Adrenal gland (tissue), 12 donors: ENCODE data around the gene FOSL2. TPM values are rescaled to one million over a fixed set of nuclear protein-coding genes. Genes with fewer than 3 reads are reported as not detected.

Experiments
- DNase-seq, 7 donors: peaks; one replicate each; pipeline ENCODE4 v3.0.0-alpha.2; 2019 to 2020
- H3K27ac ChIP-seq, 5 donors: fragments of 200-600 bp; sonication (generic) in 4 of 5; 1 replicate in 3 of 5; 2 replicates in 2 of 5; pipeline versions ENCODE4 v1.5.1 to v1.8.0; 2016 to 2020; ENCODE audit warnings: mild to moderate bottlenecking in 1 of 5
- H3K27me3 ChIP-seq: fragments of 200-600 bp; 2 replicates; pipeline ENCODE4 v1.8.0; 2021
- H3K36me3 ChIP-seq, 2 donors: fragments of 200-600 bp; replicated peaks in 1 of 2; 1 replicate in 1 of 2; 2 replicates in 1 of 2; pipeline versions ENCODE4 v1.5.1 to v1.8.0; 2018 to 2022
- H3K4me1 ChIP-seq, 2 donors: fragments of 200-600 bp; replicated peaks in 1 of 2; 1 replicate in 1 of 2; 2 replicates in 1 of 2; pipeline versions ENCODE4 v1.5.1 to v1.8.0; 2018 to 2021
- H3K4me3 ChIP-seq, 4 donors: fragments of 200-600 bp; sonication (generic) in 3 of 4; one replicate each; pipeline ENCODE4 v1.5.1; 2016 to 2018
- H3K9me3 ChIP-seq, 3 donors: fragments of 200-600 bp; sonication (generic) in 1 of 3; replicated peaks in 1 of 3; 1 replicate in 2 of 3; 2 replicates in 1 of 3; pipeline versions ENCODE4 v1.5.1 to v1.8.0; 2016 to 2021
- POLR2A ChIP-seq, 2 donors: fragments of 450-650 bp; IDR thresholded peaks; one replicate each; pipeline ENCODE4 v1.6.1; 2017; ENCODE audit warnings: antibody characterized with exemption in 2 of 2, mild to moderate bottlenecking in 2 of 2, moderate library complexity in 1 of 2
- WGBS, 4 donors: extraction: QIAGEN DNeasy Blood & Tissue Kit in 2 of 4; methylation state at CpG; one replicate each; pipeline versions ENCODE4 v1.1.5 to v1.1.7; 2013 to 2017; 5-methylcytosine and 5-hydroxymethylcytosine counted together
- intact Hi-C, 2 donors: fragments of 100-400 bp; cut with DNase I; formaldehyde crosslinking; loops; one replicate each; pipeline versions ENCODE4 v1.14.1 to v1.15.0; 2022 to 2023
- polyA plus RNA-seq, 3 donors: library from polyadenylated mRNA; stranded (reverse); fragments of 200-250 nt in 2 of 3; fragments of 350-450 nt in 1 of 3; fragmentation: Illumina TruSeq in 1 of 3; extraction: RNeasy Lipid Tissue Mini Kit (QIAGEN cat#74804) in 1 of 3; gene quantifications; one replicate each; pipeline ENCODE4 v1.2.3, GENCODE V29; 2013 to 2014
- total RNA-seq, 9 donors: library from RNA; depleted of rRNA in 4 of 9; stranded (reverse); fragments of >200 nt in 4 of 9; fragments of 120-200 nt in 1 of 9; fragmentation: NEBNext Ultra II Directional in 1 of 9; extraction: Animal tissue kit (Norgen Biotek cat#: 25700) in 1 of 9; gene quantifications; one replicate each; pipeline versions ENCODE4 v1.1.0 to v1.2.4, GENCODE V29; 2013 to 2023
- TF ChIP-seq, protein P1 (sequence below), 6 experiments: fragments of 450-650 bp in 4 of 6; fragments of 200-600 bp in 2 of 6; sonication (generic) in 1 of 6; IDR thresholded peaks; 1 replicate in 5 of 6; 2 replicates in 1 of 6; pipeline versions ENCODE4 v1.5.1 to v1.8.0; 2016 to 2021; ENCODE audit warnings: antibody characterized with exemption in 6 of 6, mild to moderate bottlenecking in 2 of 6, moderate library complexity in 1 of 6
- donor health status: healthy with polysubstance abuse.
- donor health status: Bipolar disorder and iron deficiency.
- donor health status: DM: yes; HTN: yes; CAD: no.
- donor health status: DM: no; HTN: no; CAD: no.
- donor health status: DM: no; HTN: no; CAD: no.
- donor health status: DM: yes; HTN: yes; CAD: no.

Gene FOSL2
- total and polyA plus RNA-seq, 12 donors: 66.9 to 760 (median 413) TPM

DNA sequence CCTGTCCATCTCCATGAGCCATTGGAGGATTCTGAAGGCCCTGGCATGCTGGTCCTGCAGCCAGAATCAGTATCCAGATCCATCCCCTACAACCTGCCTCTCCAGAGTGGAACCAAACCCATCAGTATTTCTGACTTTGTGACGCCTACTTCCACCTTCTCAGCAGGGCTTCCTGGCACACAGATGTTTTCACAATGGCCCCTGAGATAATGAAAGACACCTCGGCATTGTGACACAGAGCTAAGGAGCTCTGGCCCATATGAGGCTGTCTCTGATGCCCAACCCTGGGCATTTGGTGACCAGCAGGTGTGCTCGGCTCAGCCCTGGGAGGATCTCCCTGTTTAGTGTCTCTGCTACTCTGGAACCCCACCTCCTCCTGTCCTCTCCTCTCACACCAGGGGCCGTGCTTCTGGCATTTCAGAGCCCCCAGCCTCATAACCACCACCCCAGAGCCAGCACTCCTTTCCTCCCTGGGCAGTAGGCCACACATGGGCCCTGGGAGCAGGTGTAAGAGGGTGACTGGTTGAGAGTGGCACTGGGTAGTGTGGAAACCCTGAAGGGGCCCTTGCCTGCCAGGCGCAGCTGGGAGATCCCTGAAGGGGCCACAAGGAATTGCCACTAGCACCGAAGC lies 38.2 kb downstream of the FOSL2 start:
- TF ChIP-seq, protein P1, sequence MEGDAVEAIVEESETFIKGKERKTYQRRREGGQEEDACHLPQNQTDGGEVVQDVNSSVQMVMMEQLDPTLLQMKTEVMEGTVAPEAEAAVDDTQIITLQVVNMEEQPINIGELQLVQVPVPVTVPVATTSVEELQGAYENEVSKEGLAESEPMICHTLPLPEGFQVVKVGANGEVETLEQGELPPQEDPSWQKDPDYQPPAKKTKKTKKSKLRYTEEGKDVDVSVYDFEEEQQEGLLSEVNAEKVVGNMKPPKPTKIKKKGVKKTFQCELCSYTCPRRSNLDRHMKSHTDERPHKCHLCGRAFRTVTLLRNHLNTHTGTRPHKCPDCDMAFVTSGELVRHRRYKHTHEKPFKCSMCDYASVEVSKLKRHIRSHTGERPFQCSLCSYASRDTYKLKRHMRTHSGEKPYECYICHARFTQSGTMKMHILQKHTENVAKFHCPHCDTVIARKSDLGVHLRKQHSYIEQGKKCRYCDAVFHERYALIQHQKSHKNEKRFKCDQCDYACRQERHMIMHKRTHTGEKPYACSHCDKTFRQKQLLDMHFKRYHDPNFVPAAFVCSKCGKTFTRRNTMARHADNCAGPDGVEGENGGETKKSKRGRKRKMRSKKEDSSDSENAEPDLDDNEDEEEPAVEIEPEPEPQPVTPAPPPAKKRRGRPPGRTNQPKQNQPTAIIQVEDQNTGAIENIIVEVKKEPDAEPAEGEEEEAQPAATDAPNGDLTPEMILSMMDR (IDR thresholded peaks at IDR 0.05): no peak
- TF ChIP-seq POLR2A (IDR thresholded peaks at IDR 0.05): no peak
- intact Hi-C loops: no loop called here
- Histone ChIP-seq H3K4me1 (peaks cover 0 to 5% of the 10 kb centered on the region in 2 donors), H3K27me3 (no peaks in the 10 kb centered on the region), H3K36me3 (no peaks in the 10 kb centered on the region), H3K27ac (no peak overlapping the region), H3K4me3 (no peak overlapping the region), H3K9me3 (no peaks in the 10 kb centered on the region)
- 79 to 95% (median 85%) methylated on average over 6 of the region's 6 CpGs for WGBS, 4 donors
- peak in 1 of 7 donors; percentile 6 for DNase-seq

DNA sequence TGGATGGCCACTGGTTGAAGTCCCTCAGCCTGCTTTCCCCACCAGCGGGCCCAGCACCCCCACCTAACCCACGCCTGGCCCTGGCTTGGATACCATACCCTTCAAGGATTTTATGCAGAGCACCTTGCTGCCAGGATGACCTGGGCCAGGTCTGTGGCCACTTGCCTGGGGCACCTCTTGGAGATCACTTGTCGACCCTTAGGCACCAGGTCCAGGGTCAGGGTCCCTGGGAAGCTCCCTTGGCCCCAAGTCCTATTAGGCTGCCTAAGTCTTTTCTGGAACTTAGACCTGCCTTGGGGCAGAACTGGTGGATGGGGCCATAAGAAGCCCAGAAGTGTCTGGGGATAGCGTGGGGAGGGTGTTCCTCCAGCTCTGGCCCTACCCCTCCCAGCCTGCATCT lies 39.1 kb downstream of the FOSL2 start:
- no peak for DNase-seq
- Histone ChIP-seq H3K36me3 (no peaks in the 10 kb centered on the region), H3K27ac (no peak overlapping the region), H3K9me3 (no peaks in the 10 kb centered on the region), H3K4me3 (no peak overlapping the region), H3K27me3 (no peaks in the 10 kb centered on the region), H3K4me1 (peaks cover 0 to 5% of the 10 kb centered on the region in 2 donors)
- intact Hi-C loops: no loop called here
- 92 to 100% (median 94%) methylated on average over 3 to 4 of the region's 4 CpGs for WGBS, 4 donors
- TF ChIP-seq POLR2A (IDR thresholded peaks at IDR 0.05): no peak
- TF ChIP-seq, protein P1 (IDR thresholded peaks at IDR 0.05): no peak

DNA sequence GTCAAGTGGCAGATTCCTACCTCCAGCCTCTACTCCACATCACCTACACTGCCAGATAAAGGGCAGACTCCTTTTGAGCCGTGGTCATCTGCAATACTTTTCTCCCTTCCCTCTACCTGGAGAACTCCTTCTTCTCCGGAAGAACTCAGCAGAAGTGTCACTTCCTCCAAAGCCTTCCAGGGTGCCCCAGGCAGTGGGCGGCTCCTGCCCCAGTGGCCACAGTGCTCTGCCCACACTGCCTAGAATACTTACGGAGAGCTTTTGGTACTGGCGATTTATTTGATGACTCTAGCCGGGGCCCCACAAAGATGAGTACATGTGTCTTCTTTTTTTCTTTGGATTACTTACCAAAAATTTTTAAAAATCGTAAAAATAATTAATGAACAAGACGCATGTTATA lies 39.7 kb downstream of the FOSL2 start:
- WGBS, 4 donors: 82 to 87% (median 84%) methylated on average over 8 of the region's 8 CpGs
- DNase-seq: no peak
- intact Hi-C loops: no loop called here

DNA sequence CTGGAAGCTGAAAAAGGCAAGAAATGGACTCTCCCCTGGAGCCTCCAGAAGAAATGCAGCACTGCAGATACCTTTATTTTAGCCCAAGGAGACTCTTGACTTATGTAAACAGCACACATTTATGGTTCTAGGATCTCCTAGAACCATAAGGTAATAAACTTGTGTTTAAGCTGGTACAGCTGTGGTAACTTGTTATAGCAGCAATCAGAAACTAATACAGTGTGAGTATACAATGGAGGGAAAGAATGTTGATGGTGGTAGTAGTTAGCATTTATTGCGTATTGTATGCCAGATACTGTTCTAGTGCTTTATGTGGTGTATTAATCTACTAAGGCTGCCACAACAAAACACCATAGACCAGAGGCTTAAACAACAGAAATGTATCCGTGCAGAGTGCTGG lies 40.6 kb downstream of the FOSL2 start:
- H3K27me3 ChIP-seq: no peaks in the 10 kb centered on the region
- no peaks in the 10 kb centered on the region for H3K36me3 ChIP-seq
- intact Hi-C loops: no loop called here
- no peak for TF ChIP-seq POLR2A (IDR thresholded peaks at IDR 0.05)
- TF ChIP-seq, protein P1 (IDR thresholded peaks at IDR 0.05): no peak
- H3K27ac ChIP-seq: no peak overlapping the region
- peaks cover 0 to 5% of the 10 kb centered on the region in 2 donors for H3K4me1 ChIP-seq
- H3K9me3 ChIP-seq: no peaks in the 10 kb centered on the region
- H3K4me3 ChIP-seq: no peak overlapping the region
- WGBS, 4 donors: 89 to 97% (median 92%) methylated on average over 2 of the region's 2 CpGs
- DNase-seq: no peak

More for the DNA sequence above, 39.7 kb downstream of the FOSL2 start:
- Histone ChIP-seq H3K36me3 (no peaks in the 10 kb centered on the region), H3K27me3 (no peaks in the 10 kb centered on the region), H3K9me3 (no peaks in the 10 kb centered on the region), H3K4me3 (no peak overlapping the region), H3K4me1 (peaks cover 0 to 5% of the 10 kb centered on the region in 2 donors), H3K27ac (no peak overlapping the region)
- no peak for TF ChIP-seq POLR2A (IDR thresholded peaks at IDR 0.05)
- TF ChIP-seq, protein P1 (IDR thresholded peaks at IDR 0.05): no peak
